BLaER1 (cell line): ENCODE measurements around the gene SSRP1.

Experiments
- H3K27ac ChIP-seq: shearing (Covaris generic); formaldehyde crosslinking; 2 replicates; pipeline ENCODE4 v1.8.1; 2022
- H3K27me3 ChIP-seq: shearing (Covaris generic); formaldehyde crosslinking; 2 replicates; pipeline ENCODE4 v1.8.1; 2022
- H3K36me3 ChIP-seq: shearing (Covaris generic); formaldehyde crosslinking; 2 replicates; pipeline ENCODE4 v1.8.1; 2022
- H3K4me1 ChIP-seq: shearing (Covaris generic); formaldehyde crosslinking; 2 replicates; pipeline ENCODE4 v1.8.1; 2022
- H3K4me2 ChIP-seq: shearing (Covaris generic); formaldehyde crosslinking; 2 replicates; pipeline ENCODE4 v1.8.1; 2022
- H3K4me3 ChIP-seq: shearing (Covaris generic); formaldehyde crosslinking; 2 replicates; pipeline ENCODE4 v1.8.1; 2022
- H3K9ac ChIP-seq: shearing (Covaris generic); formaldehyde crosslinking; 2 replicates; pipeline ENCODE4 v1.8.1; 2022
- H3K9me3 ChIP-seq: shearing (Covaris generic); formaldehyde crosslinking; 2 replicates; pipeline ENCODE4 v1.8.1; 2022
- H4K20me1 ChIP-seq: shearing (Covaris generic); formaldehyde crosslinking; 2 replicates; pipeline ENCODE4 v1.8.1; 2022
- Cebpa-rat ChIP-seq: shearing (Covaris generic); IDR thresholded peaks from 2 replicates; pipeline ENCODE4 v1.8.1; 2022

SSRP1 gene

DNA sequence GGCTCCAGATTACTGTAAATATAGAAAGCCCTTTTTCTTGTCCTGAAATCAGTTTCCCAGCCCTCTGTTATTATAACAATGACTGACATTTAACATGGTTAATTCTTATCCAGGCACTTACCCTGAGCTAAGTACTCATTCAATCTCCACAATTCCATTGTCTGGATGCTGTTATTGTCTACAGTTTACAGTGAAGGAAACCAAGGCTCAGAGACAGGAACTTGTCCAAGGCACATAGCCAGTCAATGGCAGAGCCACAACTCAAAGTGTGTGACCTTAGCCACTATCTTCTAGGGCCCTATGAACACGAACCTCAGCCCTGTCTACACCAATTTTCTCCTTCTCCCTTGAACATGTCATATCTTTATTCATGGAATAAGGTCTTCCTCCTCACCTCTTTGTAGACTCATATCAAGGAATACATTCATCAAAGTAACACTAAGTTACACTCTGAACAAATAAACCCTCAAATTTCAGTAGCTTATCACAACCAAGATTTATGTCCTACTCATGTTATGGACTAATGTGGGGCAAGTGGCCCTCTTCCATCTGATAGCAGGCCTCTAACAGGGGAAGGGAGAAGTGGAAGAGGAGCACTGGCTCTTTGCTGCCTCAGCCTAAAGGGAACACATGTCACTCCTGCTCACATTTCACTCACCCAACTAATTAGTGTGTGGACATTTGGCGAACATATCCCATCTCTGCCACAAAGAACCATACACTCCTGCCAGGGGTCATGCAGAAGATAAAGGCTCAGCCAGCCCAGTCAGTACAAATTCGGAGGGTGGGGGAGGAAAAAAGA lies 59.3 kb downstream of the SSRP1 start:
- Histone ChIP-seq H3K4me1 (no peaks in the 10 kb centered on the region), H3K9me3 (peaks cover 10% of the 10 kb centered on the region), H3K36me3 (no peaks in the 10 kb centered on the region), H4K20me1 (no peaks in the 10 kb centered on the region), H3K27ac (no peak overlapping the region), H3K4me2 (no peak overlapping the region), H3K9ac (no peak overlapping the region), H3K27me3 (no peaks in the 10 kb centered on the region), H3K4me3 (no peak overlapping the region)
- TF ChIP-seq Cebpa-rat, result no peak
